Activated T-cell treated with anti-CD3 and anti-CD28 coated beads for 4 hours (primary cell): ENCODE measurements around the gene PROM2.

Experiments
- DNase-seq: peaks from one replicate; pipeline ENCODE4 v3.0.0-alpha.2; 2020

The PROM2 gene

DNA sequence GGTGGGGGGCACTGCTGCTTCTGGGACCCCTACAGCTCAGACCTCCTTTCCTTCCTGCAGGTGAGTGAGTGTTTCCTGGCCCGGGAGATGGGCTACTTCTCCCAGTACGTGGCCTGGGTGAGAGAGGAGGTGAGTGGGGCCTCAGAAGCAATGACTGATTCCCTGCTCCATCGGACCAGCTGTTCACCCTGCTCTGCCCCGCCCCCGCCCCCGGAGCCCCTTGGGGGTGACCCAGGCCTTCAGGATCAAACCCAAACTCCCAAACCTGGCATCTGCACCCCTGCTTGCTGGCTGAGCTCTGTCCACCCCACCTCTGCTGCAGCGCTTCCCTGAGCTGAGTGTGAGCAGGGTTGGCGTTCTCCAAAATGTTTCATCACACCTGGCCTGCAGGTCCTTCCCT is 13.1 kb downstream of the PROM2 start:
- DNase-seq: no peak

DNA sequence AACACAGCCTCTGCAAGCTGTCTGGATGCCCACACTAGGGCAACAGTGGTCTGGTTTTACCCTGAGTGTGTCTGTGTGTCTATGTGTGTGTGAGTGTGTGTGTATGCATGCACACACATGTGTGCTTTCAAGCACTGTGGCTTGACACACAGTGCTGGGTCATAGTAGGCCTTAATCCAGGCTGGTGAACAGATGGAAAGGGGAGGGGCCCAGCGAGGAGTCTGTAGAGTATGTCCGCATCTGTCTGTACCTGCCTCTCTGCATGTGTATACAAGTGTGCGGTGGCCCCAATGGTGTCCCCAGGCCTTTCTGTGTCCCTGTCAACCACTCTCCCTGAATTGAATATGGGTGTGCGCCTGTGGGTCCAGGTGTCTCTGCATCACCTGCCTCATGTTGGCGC is 13.6 kb downstream of the PROM2 start:
- DNase-seq: no peak

DNA sequence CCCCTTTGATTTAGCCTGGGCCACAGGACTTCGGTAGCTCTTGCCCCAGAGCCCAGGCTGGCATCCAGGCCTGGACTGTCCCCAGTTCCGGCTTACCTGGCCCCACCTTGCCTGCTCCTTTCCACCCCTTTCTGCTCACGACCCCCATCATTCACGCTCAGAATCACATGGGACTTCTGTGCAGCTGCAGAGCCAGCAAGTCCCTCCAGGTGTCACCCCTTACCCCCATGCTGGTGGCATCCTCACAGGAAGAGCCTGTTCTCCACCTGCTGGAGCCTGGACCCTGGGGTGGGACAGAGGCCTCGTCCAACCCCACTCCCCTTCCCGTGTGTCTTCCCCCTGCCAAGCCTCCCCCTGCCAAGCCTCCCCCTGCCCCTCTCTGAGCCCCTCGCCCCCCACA is 15.0 kb downstream of the PROM2 start:
- no peak for DNase-seq

DNA sequence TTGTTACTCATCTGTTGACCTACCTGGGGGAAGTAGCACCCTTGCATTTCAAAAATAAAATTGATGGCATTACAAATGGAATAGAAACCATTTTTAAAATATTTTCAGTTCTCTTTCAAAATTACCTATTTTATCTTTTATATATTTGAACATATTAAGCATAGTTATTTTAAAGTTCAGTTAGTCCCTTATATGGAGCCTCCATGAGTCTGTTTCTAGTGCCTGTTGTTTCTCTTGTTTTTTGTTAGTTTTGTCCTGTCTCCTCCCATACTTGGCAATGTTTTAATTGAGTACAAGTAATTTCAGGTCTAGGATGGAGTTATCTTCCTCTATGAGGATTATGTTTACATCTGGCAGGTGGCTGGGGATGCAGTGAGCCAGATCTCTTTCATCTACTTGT is 17.0 kb downstream of the PROM2 start:
- no peak for DNase-seq

DNA sequence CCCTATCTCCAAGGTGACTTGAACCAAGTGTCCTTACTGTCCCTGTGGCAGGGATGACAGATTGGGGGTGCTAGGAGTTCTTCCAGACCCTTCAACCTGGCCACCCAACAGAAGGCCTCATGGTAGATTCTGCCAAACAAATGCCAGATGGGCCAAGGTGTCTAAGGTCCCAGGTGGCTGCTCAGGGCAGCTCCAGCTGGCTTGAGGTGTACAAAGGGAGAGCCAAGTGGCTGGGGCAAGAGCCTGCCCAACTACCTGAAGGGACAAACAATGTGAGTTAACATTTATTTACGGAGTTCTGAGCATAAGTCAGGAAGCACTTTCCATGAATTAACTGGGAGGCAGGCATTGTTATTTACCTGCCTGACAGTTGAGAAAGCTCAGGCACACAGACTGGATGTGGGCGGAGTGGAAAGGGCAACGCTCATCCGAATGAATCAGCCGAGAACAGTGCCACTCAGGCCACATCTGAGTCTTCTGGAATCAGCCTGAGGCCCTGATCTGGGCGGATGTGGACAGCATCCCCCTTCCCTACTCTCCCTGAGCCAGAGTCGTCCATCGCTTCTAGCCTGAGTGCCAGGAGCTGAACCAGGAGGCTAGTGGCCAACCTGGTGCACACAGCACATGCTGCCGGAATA is 18.5 kb downstream of the PROM2 start:
- DNase-seq: no peak

DNA sequence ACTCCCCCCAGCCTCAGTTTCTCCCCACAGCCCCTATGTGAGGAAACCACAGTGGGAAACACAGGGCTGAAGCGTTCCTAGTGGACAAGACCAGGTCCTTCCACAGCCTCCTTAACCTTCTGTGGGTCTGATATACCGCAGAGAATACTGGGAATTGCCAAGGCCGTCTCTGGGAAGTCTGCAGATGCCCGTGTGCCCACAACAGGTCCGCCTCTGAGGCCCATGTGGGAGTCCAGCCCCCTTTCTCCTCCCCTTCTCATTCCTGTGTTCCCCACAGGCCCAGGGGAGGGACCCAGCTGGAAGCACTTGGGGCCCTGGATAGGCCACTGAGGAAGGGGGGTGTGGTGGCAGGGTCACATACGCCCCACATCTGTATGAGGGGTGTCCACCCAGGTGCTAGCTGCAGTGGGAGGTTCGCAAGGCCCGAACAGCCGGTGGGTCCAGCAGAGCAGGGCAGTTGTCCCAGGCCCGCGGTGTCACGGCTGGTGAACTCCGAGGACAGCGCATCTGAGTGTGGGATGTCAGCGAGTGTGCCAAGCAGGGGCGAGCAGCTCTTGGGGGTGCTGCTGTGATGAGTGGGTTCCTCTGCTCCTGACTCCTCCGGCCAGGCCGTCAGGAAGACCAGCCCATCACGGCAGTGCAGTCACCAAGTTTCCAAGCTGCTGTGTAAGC is 20.5 kb downstream of the PROM2 start:
- DNase-seq: no peak

DNA sequence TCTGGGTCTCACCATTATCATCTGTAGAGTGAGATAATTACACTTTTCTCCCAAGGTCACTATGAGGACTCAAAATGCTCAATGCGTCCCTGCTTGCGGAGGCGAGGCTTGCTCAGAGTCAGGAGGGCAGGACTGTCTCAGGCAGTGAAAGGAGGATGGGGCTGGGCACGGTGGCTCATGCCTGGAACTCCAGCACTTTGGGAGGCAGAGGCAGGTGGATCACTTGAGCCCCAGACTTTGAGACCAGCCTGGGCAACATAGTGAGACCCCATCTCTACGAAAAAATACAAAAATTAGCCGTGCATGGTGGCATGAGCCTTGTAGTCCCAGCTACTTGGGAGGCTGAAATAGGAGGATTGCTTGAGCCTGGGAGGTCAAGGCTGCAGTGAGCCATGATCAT is 21.1 kb downstream of the PROM2 start:
- no peak for DNase-seq

DNA sequence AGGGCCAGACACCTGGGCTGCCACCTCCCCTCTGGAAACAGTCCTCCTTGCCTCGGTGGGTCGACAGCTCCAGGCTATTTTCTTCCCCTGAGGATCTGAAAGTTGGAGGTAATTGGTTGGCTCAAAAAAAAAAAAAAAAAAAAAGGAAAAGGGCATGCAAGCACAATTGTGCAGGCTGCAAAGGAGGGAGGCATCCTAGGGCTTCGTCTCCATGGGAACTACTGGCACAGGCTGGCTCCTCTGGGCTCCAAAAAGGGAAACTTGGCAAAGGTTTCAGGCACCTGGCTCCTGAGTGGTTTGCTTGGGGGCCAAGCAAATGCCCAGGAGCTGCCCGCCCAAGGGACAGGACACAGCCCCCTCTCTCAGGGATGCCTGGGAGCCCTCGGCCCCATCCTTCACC is 21.8 kb downstream of the PROM2 start:
- no peak for DNase-seq

DNA sequence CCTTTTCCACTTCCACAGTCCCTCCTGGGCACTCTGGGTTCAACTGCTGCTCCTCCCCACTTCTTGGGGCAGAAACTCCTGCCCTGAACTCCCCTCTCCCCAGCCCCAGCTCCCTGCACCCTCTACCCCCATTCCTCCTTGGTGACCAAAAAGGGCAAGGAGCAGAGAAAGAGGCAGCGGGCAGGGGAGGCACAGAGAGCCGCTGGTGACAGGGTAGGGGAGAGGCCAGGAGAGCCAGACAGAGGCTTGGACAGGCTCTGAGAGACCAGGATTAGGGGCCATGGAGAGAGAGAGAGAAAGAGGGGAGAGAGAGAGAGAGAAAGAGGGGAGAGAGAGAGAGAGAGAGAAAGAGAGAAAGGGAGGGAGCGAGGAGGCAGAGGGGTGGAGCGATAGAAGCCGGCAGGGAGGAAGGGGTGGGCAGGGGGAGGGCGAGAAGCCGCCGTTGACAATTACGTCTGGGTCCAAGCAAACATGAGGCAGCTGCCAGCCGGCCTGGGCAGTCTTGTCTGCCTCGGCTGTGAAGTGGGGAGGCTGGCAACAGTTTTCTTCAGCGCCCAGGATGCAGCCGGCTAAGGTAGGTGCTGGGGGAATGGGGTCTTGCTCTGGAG is 22.7 kb downstream of the PROM2 start, which contains the start of gene KCNIP3:
Gene KCNIP3, plus strand, starts transcription at position 468 of the 608 bp plus-strand sequence. Its CDS starts 92 bp downstream, at position 560.
- no peak for DNase-seq

DNA sequence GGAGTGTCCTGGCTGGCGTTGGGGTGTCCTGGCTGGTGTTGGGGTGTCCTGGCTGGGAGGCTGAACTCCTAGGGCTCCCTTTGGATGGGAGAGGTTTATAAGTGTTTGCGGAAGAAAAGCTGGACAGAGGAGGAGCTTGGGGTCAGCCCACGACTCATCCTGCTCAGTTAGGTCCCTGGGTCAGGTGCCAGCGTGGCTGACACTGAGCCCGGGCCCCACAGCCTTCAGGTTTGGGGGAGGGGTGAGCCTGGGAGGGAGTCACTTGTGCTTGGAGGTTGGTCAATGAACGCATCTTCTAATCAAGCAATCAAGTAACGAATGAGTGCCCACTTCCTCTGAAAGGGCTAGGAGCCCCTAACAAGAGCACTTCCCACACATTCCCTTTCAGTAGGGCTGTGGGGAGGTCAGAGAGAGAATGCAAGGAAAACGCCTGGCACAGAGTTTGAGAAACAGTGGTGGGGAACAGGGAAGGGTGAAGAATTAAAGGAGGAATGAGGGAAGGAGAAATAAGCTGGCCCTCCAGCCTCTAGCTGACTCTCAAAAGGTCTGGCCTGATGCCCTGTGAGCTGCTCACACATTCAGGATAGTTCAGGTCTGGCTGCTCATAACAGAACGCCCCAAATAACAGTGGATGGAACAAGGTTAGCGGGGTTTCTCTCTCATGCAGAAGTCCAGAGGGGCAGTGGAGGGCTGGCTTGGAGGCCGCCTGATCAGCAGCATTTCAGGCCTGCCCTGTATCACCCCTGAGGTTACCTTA is 23.6 kb downstream of the PROM2 start:
- no peak for DNase-seq

DNA sequence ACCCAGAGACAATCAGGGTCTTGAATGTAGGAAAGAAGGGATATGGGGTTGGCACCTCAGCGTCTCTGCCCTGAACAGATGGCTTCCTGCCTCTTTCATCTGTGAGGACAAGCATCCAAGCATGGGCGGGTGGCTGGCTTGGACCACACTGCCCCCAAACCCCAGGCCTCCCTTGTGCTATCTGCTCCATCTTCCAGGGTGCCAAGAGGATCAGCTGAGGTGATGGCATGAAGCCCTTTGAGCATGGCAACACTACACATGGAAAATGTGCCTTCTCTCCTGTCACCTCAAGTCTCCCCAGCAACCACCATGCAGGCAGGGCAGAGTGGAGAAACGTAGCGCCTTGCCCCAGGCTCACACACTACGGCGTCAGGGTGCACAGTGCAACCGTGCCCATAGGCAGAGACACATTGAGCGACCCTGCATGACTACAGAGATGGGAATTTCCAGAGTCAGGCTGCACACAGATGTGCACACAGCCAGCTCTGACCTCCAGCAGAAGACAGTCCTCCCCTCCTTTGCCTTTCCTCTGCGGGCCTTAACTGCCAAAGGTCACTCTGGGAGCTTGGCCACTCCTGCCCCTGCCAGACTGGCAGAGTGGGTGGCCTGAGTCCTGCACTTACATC is 24.4 kb downstream of the PROM2 start:
- DNase-seq: no peak

DNA sequence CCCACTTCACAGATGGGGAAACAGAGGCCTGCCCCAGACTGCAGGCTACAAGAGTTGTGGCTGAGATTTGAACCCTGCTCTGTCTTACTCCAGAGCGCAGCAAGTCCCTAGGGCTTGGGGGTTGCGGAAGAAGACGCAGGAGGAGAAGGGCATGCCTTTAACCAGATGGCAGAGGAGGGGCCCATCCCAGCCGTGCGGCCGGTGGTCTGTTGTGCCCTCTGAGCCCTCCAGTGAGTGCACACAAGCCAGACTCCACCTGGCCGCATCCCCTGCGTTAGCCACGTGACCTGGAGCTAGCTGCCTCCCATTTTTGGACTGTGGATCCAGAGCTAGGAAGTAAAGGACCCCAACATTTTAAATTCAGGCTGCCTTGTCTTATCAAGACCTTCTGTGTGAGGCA is 25.7 kb downstream of the PROM2 start:
- DNase-seq: no peak

DNA sequence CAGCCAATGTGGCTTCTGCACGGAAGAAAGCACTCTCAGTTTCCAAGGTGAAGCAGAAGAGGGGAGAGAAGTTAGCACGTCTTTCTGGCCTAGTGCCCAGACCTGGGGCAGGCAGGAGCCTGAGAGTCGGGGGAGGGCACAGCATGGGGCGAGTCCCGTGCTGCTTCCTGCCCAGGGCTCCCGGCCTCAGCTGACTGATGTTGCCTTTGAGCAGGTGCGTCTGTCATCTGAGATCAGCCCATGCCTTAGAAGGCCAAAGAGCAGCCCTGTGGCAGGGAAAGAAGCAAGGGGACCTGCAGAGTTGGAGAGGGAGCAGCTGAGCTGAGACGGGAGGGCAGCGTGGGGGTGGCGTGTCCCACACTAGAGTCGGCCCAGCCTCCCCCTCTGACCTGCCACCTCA is 26.2 kb downstream of the PROM2 start:
- no peak for DNase-seq

DNA sequence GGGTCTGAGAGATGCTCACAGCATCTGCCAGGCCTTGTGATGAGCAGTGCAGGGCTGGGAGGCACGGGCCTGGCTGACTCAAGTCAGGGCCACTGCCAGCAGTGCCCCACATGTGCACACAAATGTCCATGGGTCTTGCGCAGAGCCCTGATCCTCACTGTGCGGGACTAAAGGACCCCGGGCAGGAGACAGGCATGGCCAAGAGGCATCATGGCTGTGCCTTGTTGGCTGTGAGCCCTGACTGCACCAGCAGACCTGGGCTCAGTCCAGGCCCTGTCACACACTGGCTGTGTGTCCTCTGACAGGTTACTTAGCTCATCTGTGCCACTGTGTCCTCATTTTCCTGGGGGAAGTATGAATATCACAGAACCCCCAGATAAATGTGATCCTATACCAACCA is 26.9 kb downstream of the PROM2 start:
- no peak for DNase-seq

DNA sequence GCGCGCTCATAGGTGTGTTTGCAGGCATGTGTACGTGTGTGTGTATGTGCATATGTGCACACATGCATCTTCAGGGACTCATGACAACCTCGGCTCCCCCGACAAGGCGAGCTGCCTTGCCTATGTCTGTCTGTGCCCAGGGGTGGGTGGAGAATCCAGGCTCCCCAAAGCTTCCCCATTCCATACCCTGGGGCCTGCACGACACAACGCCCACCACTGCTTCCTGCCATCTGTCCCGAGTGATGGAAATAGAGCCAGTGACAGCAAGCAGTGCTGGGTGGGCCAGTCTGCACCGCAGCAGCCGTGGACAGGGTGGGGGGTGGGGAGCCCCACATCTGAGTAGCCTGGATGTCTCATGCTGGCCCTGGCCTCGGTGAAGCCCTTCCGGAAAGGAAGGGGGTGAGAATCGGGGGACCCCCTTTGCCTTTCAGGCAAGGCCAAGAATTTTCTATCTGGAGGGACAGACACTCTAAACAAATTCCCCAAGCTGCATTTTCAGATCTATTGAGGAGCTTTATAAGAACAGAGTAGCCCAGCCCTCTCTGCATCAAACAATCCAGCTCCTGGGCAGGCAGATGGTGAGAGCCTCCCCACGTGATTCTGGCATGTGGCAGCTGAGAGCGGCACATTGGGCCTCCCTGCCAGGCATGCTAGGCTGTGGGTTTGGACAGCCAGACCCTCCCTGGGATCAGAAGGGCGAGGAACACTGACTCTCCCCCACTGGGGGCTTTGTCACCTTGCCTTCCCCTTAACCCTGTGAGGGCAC is 27.8 kb downstream of the PROM2 start:
- no peak for DNase-seq

DNA sequence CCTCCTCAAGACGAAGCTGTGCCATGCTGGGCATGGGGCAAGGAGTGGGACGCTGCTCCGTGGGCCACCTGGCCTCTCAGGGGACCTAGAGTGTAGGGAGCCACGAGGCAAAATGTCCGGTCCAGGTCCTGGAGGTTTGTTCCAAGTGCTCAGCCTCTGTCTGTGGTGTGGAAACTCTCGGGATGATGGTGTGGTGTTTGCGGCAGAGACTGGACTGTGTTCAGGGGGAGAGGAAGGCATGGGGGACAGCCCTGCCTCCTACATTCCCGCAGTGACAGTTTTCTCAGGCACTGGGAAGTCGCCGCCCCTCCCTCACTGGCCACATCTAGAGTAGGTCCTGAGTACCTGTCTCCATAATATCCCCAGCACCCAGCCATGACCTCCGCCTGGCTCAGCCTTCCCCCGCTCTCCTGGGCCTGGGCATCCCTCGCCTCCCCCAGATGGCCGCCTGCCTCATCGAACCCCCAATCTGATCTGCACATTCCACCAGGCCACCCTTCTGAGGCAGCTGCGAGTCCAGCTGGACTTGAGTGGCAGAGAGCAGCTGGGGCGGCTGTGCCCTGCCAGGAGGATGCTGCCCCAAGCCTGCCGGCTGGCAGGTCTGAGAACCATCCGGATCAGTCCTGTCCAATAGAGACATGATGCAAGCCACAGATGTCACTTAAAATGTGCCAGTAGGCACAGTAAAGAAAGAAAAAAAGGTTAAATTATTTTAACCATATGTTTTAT is 29.1 kb downstream of the PROM2 start:
- DNase-seq: no peak

DNA sequence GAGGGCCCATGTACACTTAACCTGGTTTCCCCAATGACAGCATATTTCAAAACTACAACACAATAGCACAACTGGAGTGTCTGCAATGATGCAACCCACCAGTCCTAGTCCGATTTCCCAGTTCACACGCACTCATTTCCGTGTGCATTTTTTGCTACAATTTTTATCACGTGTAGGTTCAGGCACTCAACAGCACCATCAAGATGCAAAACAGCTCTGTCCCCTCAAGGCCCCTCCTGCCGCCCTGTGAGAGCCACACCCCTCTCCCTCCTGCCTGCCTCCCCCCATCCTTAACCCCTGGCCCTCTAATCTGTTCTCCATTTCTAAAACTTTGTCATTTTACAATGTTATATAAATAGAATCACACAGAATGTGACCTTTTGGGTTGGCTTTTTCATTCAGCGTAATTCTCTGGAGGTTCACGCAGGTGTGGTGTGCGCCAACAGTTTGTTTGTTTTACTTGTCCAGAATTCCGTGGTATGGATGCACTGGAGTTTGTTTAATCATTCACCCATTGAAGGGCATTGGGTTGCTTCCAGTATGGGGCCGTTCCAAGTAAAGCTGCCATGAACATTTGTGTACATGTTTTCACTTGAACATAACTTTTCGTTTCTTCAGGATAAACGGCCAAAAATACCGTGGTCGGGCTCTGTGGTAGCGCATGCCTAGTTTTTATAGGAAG is 31.3 kb downstream of the PROM2 start:
- DNase-seq: no peak

DNA sequence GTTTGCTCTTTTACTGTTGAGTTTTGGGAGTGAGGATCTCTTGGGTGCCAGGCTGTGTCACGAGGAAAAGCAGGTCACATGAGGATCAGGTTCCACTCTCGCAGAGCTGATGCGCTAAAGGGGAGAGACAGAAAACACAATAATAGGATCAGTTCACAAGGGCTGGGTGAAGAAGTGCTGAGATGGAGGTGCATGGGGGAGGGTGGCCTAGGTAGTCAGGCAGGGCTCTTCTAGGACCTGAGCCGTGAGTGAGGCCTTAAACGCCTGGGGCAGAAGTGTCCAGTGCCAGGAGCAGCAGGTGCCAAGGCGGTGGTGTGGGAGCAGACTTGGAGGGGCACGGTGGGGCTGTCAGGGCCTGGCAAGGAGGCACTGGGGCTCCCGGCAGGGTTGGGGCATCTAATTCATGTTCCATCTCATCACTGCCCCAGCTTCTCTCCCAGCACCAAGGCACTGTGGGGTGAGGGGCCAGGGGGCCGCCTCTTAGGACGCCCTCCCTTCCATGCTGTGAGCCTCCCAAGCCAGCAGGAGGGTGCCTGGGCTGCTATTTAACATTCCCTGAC is 32.2 kb downstream of the PROM2 start:
- no peak for DNase-seq

DNA sequence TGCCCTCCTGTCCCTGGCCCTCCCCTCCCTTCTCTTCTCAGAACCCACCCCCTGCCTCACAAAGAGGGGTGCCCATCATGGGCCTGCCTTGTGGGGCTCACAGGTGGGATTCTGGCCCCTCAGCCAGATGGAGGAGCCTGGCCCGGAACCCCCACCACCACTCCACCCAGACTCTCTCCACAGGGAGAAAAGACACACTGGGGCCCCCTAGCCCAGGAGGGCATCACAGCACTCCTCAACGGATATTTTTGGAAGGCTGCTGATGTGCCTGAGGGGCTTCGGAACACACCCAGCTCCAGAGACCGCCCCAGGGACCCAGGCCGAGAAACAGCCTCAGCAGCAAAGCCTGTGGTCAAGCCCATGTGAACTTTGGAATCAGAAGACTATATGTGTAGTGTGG is 32.8 kb downstream of the PROM2 start:
- DNase-seq: no peak

DNA sequence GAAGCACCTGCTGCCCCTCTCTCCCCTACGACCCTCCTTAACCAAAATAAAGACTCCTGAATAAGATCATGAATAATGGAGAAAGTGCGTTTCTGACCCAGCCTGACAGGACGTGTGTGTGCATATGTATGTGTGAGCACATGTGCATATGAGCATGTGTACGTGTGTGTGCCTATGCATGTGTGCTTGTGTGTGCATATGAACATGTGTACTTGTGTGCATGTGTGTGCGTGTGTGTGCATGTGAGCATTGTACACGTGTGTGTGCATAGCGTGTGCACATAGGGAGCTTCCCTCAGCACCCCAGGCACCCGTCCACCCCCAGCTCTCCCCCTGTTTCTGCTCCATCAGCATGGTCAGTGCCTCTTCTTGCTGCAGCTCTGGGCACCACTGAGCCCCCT is 33.6 kb downstream of the PROM2 start:
- DNase-seq: no peak
